ENCODE results near the gene UGT1A4. TPM values are rescaled to one million over a fixed set of nuclear protein-coding genes. Genes with fewer than 3 reads are reported as not detected.

Gene UGT1A4
- total and polyA plus RNA-seq, 10 of the 15 experiments (the other 5 are each of a cell fraction or from before 2014, with no cell fraction given): not detected

- WGBS (ENCODE audit: insufficient coverage, insufficient replicate concordance, low lambda C conversion rate, missing lambda C conversion rate): 28% methylated on average over 6 of the region's 6 CpGs
- ChIA-PET SMC1A (ENCODE audit: uncharacterized antibody, unreplicated experiment) (no interaction called here), POLR2A (no interaction called here), CTCF (no interaction called here), RAD21 (ENCODE audit: unreplicated experiment) (interaction anchor here (1.1 kb wide), 1 partner anchor 406 kb away, joined by 3 read pairs; no protein-coding TSS in a partner anchor)
- FAIRE-seq (no peak), DNase-seq (ENCODE audit: low read depth, low spot score) (no peak), ATAC-seq (no peak)
- BruUV-seq (replicated peaks): no TSS peak
- Histone ChIP-seq H3K4me1 (ENCODE audit: control insufficient read depth, insufficient read depth, low read length) (no peaks in the 10 kb centered on the region), H3K36me3 (ENCODE audit: control insufficient read depth in 2 of 2, insufficient read depth in 2 of 2, low read length in 1 of 2) (no peaks in the 10 kb centered on the region), H3K9me3 (replicated peaks; ENCODE audit: control insufficient read depth, insufficient read depth, low read length) (no peaks in the 10 kb centered on the region), H3K27ac (ENCODE audit: control insufficient read depth, insufficient read depth) (no peak within 1 kb of the TSS), H2AFZ (ENCODE audit: control insufficient read depth, low read depth, low read length) (no peak within 1 kb of the TSS), H3K27me3 (replicated peaks in 1 of 2; ENCODE audit: control insufficient read depth in 2 of 2, insufficient read depth in 2 of 2, low read length in 1 of 2) (peaks cover 0 to 3% of the 10 kb centered on the region in 2 experiments; a peak in 1 of 4 replicates), H3K79me2 (ENCODE audit: control insufficient read depth, insufficient read depth, low read length) (no peaks in the 10 kb centered on the region), H3K4me3 (no peak within 1 kb of the TSS), H4K20me1 (ENCODE audit: control insufficient read depth, insufficient read depth) (no peaks in the 10 kb centered on the region), H3K4me2 (ENCODE audit: control insufficient read depth, insufficient read depth) (no peak within 1 kb of the TSS), H3K9ac (ENCODE audit: control insufficient read depth, insufficient read depth, low read length) (no peak within 1 kb of the TSS)
- in situ Hi-C loops (cut with MboI): no loop called here
- TF ChIP-seq RAD51 (IDR thresholded peaks at IDR 0.05) (peak; percentile 61; the same call in 1 of the 2 replicates), CUX1 (IDR thresholded peaks at IDR 0.05; ENCODE audit: insufficient replicate concordance, low read depth, low read length) (no peak)
- intact Hi-C loops (cut with micrococcal nuclease; ENCODE audit: unreplicated experiment): no loop called here
Observed at GRCh38 chr2:233760043-233760442, 41.5 kb downstream of the UGT1A4 start, which contains the start of gene UGT1A1. UGT1A1 (plus strand) TSS chr2:233760270; CDS start chr2:233760288, 18 bp downstream.

All from GM12878 (cell line).